Peyer's patch (tissue), 4 donors: ENCODE results near the gene TRIP10. TPM values are rescaled to one million over a fixed set of nuclear protein-coding genes. Genes with fewer than 3 reads are reported as not detected.

ENCODE experiments used
- DNase-seq, 3 donors: peaks; one replicate each; pipeline ENCODE4 v3.0.0-alpha.2; 2017 to 2019
- H3K27ac ChIP-seq, 4 donors: fragments of 200-600 bp; sonication (generic); one replicate each; pipeline ENCODE4 v1.5.1; 2016 to 2019
- H3K27me3 ChIP-seq, 2 donors: fragments of 200-600 bp; sonication (generic); one replicate each; pipeline ENCODE4 v1.5.1; 2019
- H3K36me3 ChIP-seq, 3 donors: fragments of 200-600 bp; sonication (generic); one replicate each; pipeline ENCODE4 v1.5.1; 2016 to 2019
- H3K4me1 ChIP-seq, 4 donors: fragments of 200-600 bp; sonication (generic); one replicate each; pipeline ENCODE4 v1.5.1; 2016 to 2019
- H3K4me3 ChIP-seq, 4 donors: fragments of 200-600 bp; sonication (generic); 1 replicate in 3 of 4; 2 replicates in 1 of 4; pipeline ENCODE4 v1.5.1; 2016 to 2019; ENCODE audit warnings: mild to moderate bottlenecking in 1 of 4
- H3K9me3 ChIP-seq, 4 donors: fragments of 200-600 bp; sonication (generic); one replicate each; pipeline ENCODE4 v1.5.1; 2016 to 2019; ENCODE audit warnings: mild to moderate bottlenecking in 1 of 4
- CTCF ChIP-seq, 6 experiments: fragments of 450-650 bp in 4 of 6; fragments of 200-600 bp in 2 of 6; sonication (generic) in 1 of 6; IDR thresholded peaks; one replicate each; pipeline ENCODE4 v1.5.1; 2017 to 2019; ENCODE audit warnings: antibody characterized with exemption in 6 of 6, mild to moderate bottlenecking in 3 of 6, moderate library complexity in 1 of 6
- POLR2A ChIP-seq, 2 donors: fragments of 450-650 bp; IDR thresholded peaks; one replicate each; pipeline ENCODE4 v1.5.1; 2017; ENCODE audit warnings: antibody characterized with exemption in 2 of 2, mild to moderate bottlenecking in 2 of 2, moderate library complexity in 2 of 2
- total RNA-seq, 4 donors: library from RNA; depleted of rRNA; stranded (reverse); fragments of >200 nt; gene quantifications; one replicate each; pipeline ENCODE4 v1.1.0, GENCODE V29; 2016

The TRIP10 gene
- total RNA-seq, 4 donors from 2014 or later, result 30.1 to 314 (median 81.5) TPM

- H3K4me3 ChIP-seq, result peak overlapping the region in 3 of 4 donors; percentile 4 to 28 (median 18)
- peak overlapping the region in 1 of 4 donors; percentile 64 for H3K27ac ChIP-seq
- H3K4me1 ChIP-seq, result peaks cover 0 to 10% (median under 1%) of the 10 kb centered on the region in 4 donors
- no peak for DNase-seq
- no peaks in the 10 kb centered on the region for H3K9me3 ChIP-seq
- no peaks in the 10 kb centered on the region for H3K36me3 ChIP-seq
- no peaks in the 10 kb centered on the region for H3K27me3 ChIP-seq
- TF ChIP-seq CTCF (IDR thresholded peaks at IDR 0.05), result no peak
- no peak for TF ChIP-seq POLR2A (IDR thresholded peaks at IDR 0.05)
Measured at GRCh38 chr19:6719992-6720368, 19.5 kb upstream of the TRIP10 start.

GRCh38 chr19:6720369-6721137 lies 18.9 kb upstream of the TRIP10 start, which contains the start of gene C3:
Gene C3, minus strand, starts transcription at chr19:6720650. Its CDS starts 61 bp downstream, at chr19:6720589.
- DNase-seq, result no peak
- Histone ChIP-seq H3K4me3 (peak within 1 kb of the TSS in 3 of 4 donors; percentile 4 to 28 (median 18)), H3K27ac (peak within 1 kb of the TSS in 2 of 4 donors; percentile 20 to 64), H3K27me3 (no peaks in the 10 kb centered on the region), H3K4me1 (peaks cover 0 to 15% (median 2%) of the 10 kb centered on the region in 4 donors), H3K9me3 (no peaks in the 10 kb centered on the region), H3K36me3 (no peaks in the 10 kb centered on the region)
- no peak for TF ChIP-seq CTCF (IDR thresholded peaks at IDR 0.05)
- no peak for TF ChIP-seq POLR2A (IDR thresholded peaks at IDR 0.05)

- peaks cover 0 to 19% (median 2%) of the 10 kb centered on the region in 4 donors for H3K4me1 ChIP-seq
- no peak overlapping the region for H3K4me3 ChIP-seq
- no peaks in the 10 kb centered on the region for H3K36me3 ChIP-seq
- no peak for DNase-seq
- peak overlapping the region in 2 of 4 donors; percentile 20 to 64 for H3K27ac ChIP-seq
- no peaks in the 10 kb centered on the region for H3K27me3 ChIP-seq
- no peak for TF ChIP-seq POLR2A (IDR thresholded peaks at IDR 0.05)
- no peak for TF ChIP-seq CTCF (IDR thresholded peaks at IDR 0.05)
- no peaks in the 10 kb centered on the region for H3K9me3 ChIP-seq
Measured at GRCh38 chr19:6721138-6721474, 18.4 kb upstream of the TRIP10 start.

GRCh38 chr19:6721773-6722172 lies 17.7 kb upstream of the TRIP10 start:
- H3K36me3 ChIP-seq, result no peaks in the 10 kb centered on the region
- H3K27ac ChIP-seq, result peak overlapping the region in 2 of 4 donors; percentile 20 to 64
- DNase-seq, result no peak

GRCh38 chr19:6723108-6723618 lies 16.3 kb upstream of the TRIP10 start:
- no peak for DNase-seq
- TF ChIP-seq CTCF (IDR thresholded peaks at IDR 0.05) (no peak), POLR2A (IDR thresholded peaks at IDR 0.05) (no peak)

More at GRCh38 chr19:6721773-6722172, 17.7 kb upstream of the TRIP10 start:
- Histone ChIP-seq H3K27me3 (no peaks in the 10 kb centered on the region), H3K9me3 (no peaks in the 10 kb centered on the region), H3K4me1 (peaks cover 0 to 23% (median 2%) of the 10 kb centered on the region in 4 donors), H3K4me3 (no peak overlapping the region)
- TF ChIP-seq CTCF (IDR thresholded peaks at IDR 0.05) (no peak), POLR2A (IDR thresholded peaks at IDR 0.05) (no peak)

More at GRCh38 chr19:6723108-6723618, 16.3 kb upstream of the TRIP10 start:
- peak overlapping the region in 3 of 4 donors; percentile 5 to 34 (median 17) for H3K27ac ChIP-seq
- H3K27me3 ChIP-seq, result no peaks in the 10 kb centered on the region
- peaks cover 0 to 23% (median 5%) of the 10 kb centered on the region in 4 donors for H3K4me1 ChIP-seq
- H3K36me3 ChIP-seq, result no peaks in the 10 kb centered on the region
- H3K4me3 ChIP-seq, result no peak overlapping the region
- no peaks in the 10 kb centered on the region for H3K9me3 ChIP-seq
